ENCODE results near the gene CEACAM6.
"Not testable (repeated sequence)": the region's sequence is repeated elsewhere in the genome, so short reads cannot be mapped to it uniquely, and the experiment has no call there.

CEACAM6 gene

DNA sequence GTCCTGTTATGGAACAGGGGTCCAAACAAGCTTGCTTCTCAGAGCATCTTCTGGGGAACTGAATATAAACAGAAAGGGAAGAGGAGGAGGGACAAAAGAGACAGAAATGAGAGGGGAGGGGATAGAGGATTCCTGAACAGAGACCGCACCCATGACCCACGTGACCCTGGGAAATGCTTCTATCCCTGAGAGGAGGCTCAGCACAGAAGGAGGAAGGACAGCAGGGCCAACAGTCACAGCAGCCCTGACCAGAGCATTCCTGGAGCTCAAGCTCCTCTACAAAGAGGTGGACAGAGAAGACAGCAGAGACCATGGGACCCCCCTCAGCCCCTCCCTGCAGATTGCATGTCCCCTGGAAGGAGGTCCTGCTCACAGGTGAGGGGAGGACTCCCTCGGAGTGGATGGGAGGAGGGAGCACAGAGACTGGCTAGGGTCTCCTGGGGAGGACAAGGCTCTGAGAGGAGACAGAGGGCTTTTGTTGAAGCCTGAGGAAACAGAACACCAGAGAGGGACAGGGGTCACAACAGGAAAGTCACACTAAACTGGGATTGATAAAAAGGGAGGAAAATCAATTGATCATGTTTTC, at the start of gene CEACAM6:
Gene CEACAM6, plus strand, starts transcription at position 203 of the 586 bp plus-strand sequence. Its CDS starts 109 bp downstream, at position 312.
- no peak for DNase-seq (ENCODE audit: low read depth)

DNA sequence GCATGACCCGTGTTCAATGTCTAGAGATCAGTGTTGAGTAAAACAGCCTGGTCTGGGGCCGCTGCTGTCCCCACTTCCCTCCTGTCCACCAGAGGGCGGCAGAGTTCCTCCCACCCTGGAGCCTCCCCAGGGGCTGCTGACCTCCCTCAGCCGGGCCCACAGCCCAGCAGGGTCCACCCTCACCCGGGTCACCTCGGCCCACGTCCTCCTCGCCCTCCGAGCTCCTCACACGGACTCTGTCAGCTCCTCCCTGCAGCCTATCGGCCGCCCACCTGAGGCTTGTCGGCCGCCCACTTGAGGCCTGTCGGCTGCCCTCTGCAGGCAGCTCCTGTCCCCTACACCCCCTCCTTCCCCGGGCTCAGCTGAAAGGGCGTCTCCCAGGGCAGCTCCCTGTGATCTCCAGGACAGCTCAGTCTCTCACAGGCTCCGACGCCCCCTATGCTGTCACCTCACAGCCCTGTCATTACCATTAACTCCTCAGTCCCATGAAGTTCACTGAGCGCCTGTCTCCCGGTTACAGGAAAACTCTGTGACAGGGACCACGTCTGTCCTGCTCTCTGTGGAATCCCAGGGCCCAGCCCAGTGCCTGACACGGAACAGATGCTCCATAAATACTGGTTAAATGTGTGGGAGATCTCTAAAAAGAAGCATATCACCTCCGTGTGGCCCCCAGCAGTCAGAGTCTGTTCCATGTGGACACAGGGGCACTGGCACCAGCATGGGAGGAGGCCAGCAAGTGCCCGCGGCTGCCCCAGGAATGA, 48.4 kb upstream of the CEACAM6 start:
- DNase-seq (ENCODE audit: low read depth) = peak; percentile 20

DNA sequence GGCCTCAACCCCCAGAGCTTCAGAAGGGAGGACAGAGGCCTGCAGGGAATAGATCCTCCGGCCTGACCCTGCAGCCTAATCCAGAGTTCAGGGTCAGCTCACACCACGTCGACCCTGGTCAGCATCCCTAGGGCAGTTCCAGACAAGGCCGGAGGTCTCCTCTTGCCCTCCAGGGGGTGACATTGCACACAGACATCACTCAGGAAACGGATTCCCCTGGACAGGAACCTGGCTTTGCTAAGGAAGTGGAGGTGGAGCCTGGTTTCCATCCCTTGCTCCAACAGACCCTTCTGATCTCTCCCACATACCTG, 47.9 kb upstream of the CEACAM6 start:
- DNase-seq (ENCODE audit: low read depth) = no peak

DNA sequence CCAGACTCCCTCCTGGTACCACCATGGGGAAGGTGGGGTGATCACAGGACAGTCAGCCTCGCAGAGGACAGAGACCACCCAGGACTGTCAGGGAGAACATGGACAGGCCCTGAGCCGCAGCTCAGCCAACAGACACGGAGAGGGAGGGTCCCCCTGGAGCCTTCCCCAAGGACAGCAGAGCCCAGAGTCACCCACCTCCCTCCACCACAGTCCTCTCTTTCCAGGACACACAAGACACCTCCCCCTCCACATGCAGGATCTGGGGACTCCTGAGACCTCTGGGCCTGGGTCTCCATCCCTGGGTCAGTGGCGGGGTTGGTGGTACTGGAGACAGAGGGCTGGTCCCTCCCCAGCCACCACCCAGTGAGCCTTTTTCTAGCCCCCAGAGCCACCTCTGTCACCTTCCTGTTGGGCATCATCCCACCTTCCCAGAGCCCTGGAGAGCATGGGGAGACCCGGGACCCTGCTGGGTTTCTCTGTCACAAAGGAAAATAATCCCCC, 47.4 kb upstream of the CEACAM6 start:
- DNase-seq (ENCODE audit: low read depth) = no peak

DNA sequence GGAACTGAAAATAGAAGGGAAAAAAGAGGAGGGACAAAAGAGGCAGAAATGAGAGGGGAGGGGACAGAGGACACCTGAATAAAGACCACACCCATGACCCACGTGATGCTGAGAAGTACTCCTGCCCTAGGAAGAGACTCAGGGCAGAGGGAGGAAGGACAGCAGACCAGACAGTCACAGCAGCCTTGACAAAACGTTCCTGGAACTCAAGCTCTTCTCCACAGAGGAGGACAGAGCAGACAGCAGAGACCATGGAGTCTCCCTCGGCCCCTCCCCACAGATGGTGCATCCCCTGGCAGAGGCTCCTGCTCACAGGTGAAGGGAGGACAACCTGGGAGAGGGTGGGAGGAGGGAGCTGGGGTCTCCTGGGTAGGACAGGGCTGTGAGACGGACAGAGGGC, 46.8 kb upstream of the CEACAM6 start, which contains the start of gene CEACAM5:
Gene CEACAM5, plus strand, starts transcription at position 146 of the 400 bp plus-strand sequence. Its CDS starts 106 bp downstream, at position 252.
- DNase-seq (ENCODE audit: low read depth) = no peak

DNA sequence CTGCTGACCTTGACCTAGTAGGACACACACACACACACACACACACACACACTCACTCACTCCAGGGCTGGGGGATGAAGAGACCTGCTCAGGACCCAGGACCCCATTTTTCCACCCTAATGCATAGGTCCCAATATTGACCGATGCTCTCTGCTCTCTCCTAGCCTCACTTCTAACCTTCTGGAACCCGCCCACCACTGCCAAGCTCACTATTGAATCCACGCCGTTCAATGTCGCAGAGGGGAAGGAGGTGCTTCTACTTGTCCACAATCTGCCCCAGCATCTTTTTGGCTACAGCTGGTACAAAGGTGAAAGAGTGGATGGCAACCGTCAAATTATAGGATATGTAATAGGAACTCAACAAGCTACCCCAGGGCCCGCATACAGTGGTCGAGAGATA, 45.8 kb upstream of the CEACAM6 start:
- DNase-seq (ENCODE audit: low read depth) = not testable (repeated sequence)

DNA sequence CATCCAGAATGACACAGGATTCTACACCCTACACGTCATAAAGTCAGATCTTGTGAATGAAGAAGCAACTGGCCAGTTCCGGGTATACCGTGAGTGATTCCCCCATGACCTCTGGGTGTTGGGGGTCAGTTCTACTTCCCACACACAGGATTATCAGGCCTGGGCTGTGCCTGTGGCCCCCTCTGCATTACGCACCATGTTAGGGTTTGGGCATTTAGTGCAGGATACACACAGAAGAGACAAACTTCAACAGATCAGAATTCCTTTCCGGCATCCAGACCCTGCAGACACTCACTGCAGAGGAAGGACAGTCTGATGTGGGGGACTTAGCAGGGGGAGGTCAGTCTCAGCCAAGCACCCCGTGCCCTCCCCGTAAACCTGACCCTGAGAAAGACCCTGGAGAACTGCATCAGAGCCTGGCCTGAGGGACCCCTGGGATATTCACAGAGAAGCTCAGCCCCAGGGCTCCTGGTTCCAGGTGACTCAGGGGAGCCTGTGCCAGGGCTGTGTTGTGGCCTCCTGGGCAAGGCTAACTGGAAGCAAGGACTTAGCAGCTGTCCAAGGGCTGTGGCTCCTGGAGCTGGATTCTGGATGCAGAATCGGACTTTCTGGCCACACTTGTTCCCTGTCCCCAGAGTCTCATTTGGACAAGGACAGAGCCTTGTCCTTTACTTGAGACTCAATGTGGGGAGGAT, 45.2 kb upstream of the CEACAM6 start:
- no peak for DNase-seq (ENCODE audit: low read depth)

DNA sequence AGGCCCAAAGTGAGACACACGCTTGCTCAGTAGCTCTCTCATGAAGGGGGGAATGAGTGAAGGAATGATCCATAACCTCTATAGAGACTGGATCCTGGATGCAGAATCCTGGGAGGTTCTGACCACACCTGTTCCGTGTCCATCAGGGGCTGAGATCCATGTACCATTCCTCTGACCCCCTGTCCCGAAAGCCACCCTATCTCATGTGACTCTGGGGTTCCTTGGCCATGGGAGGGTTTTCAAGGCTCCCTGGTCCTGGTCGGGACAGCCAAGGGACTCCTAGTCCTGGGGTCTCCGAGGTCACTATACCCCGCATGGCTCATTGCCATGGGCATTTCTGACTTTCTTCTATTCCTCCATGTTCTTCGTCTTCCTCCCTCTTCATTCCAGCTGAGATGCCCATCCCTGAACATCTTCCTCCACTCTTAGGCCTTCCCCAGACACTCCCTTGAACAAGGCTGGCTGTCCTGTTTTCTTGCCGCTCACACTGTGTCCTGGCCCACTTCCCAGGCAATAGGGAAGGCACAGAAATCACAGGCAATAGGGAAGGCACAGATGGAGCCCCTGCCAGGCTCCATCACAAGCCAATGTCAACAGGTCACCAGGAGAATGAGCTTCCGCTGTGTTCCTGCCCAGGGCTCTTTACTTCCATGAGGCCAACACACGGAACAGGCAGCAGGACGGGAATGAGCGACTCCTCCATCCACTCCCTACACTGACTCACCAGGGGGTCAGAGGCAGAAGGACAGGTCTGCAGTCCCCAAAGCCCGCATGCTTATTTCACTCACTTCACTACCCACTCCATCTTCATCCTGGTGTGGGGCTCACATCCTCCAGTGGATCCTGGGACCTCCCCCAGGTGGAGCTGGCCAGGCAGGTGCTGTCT, 43.7 kb upstream of the CEACAM6 start:
- no peak for DNase-seq (ENCODE audit: low read depth)

DNA sequence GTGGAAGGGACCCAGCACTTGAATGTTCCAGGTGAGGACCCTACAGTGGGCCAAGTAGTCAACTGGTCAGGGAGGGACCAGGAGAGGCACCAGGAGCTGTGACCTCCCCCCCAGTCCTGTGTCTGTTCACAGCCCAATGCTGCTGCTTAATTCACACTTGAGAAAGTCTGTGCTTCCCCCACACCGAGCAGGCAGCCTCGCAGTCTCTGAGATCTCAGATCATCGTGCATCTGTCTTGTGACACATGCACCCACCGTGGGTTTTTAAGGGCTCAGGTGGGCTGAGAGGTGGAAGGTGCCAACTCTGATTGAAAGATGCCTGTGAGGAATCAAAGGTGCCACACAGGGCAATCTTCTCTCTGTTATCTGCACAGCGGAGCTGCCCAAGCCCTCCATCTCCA, 40.7 kb upstream of the CEACAM6 start:
- no peak for DNase-seq (ENCODE audit: low read depth)

DNA sequence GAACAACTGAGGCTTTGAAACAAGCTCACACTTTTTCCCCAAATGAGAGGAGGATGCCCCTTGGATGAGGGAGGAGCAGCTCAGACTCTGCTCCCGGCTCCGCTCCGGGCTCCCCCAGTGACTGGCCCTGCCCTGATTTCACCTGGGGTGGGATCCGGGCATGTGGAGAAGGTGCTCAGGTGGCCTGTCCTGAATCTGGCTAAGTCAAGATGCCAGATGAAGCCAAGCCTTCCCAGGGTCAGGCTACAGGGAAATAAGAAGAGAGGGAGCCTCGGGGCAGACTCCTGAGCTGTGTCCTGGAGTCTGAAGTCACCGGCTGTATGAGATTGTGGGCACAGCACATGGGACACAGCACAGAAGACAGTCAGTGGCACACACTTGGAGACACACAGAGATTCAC, 36.6 kb upstream of the CEACAM6 start:
- no peak for DNase-seq (ENCODE audit: low read depth)

DNA sequence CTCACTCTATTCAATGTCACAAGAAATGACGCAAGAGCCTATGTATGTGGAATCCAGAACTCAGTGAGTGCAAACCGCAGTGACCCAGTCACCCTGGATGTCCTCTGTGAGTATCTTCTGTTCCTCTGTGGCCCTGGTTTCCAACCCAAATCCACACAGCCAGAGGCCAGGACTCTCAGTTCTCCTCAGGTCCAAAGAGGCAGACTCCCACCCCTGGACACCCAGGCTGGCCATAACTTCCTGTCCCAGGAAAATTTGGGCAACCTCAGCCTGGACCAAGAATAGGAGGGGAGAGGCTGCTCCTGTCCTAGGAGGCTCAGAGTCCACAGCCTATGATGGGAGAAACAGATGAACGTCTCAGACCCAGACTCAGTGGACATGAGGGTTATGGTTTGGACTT, 35.2 kb upstream of the CEACAM6 start:
- DNase-seq (ENCODE audit: low read depth) = no peak

DNA sequence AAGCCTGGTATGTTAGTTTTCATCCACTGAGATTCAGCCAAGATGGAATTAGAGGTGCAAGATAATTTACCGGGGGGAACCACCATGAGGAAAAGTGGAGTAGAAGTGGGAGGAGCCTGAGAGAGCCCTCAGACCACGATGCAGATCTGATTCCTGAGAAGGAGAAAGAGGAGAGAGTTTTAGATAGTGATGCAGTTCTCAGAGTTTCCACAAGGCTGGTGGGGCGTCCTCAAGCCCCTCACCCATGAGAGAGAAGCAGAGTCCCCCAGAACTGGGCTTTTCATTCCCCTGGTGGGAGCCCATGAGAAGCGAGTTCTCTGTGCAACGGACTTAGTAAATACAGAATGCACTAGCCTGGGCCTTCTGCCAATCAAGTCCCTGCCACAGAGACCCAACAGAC, 28.8 kb upstream of the CEACAM6 start:
- DNase-seq (ENCODE audit: low read depth) = no peak

DNA sequence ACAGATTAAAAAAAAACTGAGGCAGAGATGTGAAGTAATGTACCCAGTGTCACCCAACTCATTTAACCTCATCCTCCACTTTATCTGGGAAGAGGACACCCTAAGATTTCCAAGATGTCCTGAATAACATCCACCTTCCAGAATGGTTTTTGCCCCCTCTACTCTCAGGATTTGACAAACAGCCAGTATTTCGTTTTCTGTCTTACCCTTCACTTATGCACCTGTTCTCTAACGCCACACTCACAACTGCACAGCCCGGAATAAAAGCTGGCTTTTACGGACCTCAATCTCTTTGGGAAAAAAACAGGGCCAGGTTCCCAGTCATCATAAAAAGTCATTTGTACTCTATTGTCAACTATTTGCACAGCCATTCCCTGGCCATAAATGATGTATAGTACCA, 21.2 kb upstream of the CEACAM6 start:
- no peak for DNase-seq (ENCODE audit: low read depth)

DNA sequence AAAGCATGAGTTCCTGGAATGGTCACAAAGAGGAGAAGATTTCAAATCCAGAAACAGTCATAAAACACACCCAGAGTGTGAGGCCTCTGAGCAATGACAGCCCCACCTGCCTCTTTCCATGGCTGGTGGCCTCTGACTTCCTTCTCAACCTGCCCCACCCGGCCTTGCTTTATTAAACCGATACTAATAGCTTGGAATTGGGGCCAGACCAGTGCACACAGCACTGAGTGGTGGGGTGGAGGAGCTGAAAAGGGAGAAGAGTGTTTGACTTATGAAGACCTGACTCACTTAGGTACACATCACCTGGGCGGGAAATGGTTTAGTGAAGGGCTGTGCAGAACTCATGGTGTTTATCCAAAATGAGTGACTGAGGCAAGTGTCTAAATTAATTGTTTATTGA, 20.7 kb upstream of the CEACAM6 start:
- DNase-seq (ENCODE audit: low read depth) = no peak

DNA sequence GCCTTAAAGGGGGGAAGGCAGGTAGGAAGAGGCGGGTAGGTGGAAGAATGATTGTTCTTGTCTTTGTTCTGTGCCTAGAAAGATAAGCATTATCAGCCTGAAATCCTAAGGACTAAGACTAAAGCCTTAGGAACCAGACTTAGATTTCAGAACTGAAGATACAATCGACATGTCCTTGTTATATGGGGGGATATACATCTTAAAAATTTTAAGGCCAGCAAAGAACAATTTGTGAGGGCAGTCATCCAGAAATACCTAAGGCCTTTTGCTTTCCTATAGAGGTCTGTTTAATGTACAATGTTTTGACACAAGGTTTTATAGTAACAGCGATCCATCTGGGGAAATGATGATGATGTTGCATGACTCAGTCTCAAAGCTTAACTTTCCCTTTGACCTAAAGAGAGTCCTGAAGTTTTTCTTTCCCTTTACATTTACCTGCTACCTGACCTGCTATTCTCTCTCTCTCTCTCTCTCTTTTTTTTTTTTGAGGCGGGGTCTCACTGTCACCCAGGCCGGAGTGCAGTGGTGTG, 20.2 kb upstream of the CEACAM6 start:
- DNase-seq (ENCODE audit: low read depth) = no peak

DNA sequence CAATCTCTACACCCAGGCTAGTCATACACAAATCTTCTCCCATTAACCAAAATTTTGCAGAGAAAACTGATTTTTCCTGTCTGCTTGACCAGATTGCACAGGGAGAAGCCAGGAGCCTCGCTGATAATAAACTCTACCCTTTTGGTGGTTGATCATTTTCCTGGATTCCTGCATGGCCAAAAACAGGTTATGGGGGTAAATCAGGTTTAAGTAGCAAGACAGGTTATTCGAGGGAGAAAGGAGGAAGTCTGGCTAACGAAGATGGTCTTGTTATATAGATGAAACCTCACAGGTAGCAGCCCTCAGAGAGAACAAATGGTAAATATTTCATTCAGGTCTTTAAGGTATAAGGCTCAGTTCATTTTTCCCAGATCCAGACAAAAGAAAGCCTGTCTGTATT, 16.0 kb upstream of the CEACAM6 start:
- DNase-seq (ENCODE audit: low read depth) = no peak

DNA sequence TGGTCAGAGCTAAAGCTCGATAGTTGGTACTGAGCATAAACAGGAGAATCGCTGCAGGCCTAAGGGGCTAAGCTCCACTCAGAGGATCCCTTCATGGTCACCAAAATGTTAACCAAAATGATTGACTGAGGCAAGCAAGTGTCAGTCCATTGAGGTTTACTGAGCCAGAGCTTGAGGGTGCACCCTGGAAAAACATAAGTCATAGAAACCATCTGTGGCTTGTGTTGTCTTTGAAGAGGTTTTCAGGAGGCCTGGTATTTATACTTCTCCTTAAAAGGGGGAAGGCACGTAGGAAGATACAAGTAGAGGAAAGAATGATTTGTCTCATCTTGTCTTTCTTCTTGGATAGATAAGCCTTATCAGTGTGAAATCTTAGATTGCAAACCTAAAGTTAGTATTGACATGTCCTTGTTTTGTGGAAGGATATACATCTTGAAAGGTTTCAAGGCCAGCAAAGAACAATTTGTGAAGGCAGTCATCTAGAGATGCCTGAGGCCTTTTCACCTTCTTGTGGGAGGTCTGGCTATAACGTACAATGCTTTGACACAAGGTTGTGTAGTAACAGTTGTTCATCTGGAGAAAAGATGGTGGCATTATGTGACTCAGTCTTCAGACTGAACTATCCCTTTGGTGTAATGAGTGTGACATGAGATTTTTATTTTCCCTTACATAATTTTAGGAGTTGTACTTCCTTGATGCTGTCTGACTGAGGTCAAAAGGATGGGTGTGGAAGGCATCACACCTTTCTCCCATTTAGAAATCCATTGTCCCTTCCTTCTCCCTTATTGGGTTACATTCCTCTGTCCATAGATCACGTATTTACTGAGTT, 14.7 kb upstream of the CEACAM6 start:
- DNase-seq (ENCODE audit: low read depth) = no peak

DNA sequence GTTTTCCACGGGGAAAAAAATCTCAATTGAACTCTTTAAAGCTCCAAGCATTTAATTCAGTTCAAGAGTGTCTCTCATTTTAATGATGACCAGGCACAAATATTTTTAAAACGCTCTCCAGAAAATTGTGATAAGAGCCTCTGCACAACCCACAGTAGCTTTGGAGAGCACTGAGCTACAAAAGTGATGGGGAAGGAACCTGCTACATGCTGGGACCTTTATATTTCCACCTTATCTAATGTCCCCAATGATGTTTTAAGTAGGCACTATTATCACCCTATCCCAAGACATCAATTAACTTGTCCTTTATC, 14.1 kb upstream of the CEACAM6 start:
- DNase-seq (ENCODE audit: low read depth) = no peak

DNA sequence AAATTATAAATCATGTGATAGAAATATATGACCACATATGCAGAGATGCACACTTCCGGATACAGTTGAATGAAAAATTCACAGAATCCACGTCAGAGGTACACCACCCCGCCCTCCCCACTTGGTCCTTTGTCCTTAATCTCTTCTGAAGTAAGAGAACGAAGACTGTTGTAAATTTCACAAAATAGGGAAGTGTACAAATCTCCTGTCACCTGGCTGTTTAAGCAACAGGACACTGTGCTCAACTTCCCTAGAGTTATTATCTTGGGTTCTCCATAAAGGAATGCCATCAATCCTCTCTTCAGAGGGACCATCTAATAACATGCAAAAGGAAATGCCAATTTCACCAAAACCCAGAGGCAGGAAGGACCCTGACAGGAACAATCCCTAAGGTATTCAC, 10.5 kb upstream of the CEACAM6 start:
- DNase-seq (ENCODE audit: low read depth) = no peak

DNA sequence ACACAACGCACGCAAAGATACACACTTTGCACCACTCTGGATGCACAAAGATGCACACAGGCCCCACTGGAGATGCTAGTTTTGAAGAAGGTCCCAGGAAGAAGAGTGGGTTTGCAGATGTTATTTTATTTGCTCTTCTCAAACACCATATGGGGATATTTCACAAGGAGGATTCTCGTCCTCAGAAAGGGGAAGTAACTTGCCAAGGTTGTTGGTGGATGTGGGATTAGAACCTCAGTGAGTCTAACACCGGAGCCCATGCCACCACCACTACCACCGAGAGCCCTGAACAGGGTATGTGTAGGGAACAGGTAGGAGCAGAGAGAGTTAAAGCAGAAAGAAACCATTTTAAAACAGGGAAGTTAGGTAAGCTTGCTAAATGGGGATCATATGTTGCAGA, 9.6 kb upstream of the CEACAM6 start:
- DNase-seq (ENCODE audit: low read depth) = no peak

DNA sequence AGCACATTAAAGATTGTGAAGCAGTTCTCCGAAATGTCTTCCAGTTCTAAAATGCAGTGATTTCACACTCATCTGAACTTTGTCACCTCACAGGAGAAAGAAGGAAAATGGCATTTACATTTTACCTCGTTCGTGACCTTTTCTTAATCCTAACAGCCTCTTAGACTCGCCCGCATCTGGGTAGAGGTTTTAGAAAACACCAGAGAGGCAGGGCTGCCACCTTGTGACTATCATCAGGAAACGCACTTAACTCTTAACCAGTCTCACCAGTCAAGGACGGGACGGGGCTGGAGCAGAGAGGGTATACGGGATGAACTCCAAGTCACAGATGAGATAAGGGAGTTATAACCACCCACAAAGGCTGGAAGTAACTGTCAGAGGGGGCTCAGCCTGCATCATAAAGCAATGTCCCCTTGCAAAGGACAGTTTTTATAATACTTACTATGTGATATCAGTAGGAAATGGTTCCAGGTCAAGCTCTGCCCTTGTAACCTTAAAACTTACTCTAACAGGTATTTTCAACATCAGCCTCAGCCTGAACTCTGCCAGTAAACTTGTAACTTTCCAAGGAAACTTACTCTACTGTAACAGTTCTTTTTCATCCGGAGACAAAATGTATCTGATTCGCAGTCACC, 8.6 kb upstream of the CEACAM6 start:
- peak; percentile 23 for DNase-seq (ENCODE audit: low read depth)

Measured in HS-27A (cell line).